GM12878 (cell line): Measurements from ENCODE around the gene ACTRT3.

ENCODE experiments used
- CTCF ChIP-seq, 3 experiments: IDR thresholded peaks in 2 of 3; conservative IDR thresholded peaks in 1 of 3; 2 replicates each; pipeline ENCODE4 v1.5.1; 2011; ENCODE audit warnings: low read depth in 3 of 3, low read length in 3 of 3, mild to moderate bottlenecking in 3 of 3, control low read depth in 2 of 3, moderate library complexity in 2 of 3, inconsistent platforms in 1 of 3, mixed read lengths in 1 of 3; ENCODE audit not compliant: control insufficient read depth in 2 of 3, insufficient read depth in 1 of 3; ENCODE audit errors: extremely low read depth in 1 of 3
- GABPA ChIP-seq: IDR thresholded peaks from 2 replicates; pipeline ENCODE4 v1.6.1; 2014; ENCODE audit warnings: antibody characterized with exemption, low read depth, mild to moderate bottlenecking, inconsistent platforms
- HDGF ChIP-seq: fragments of 450-650 bp; IDR thresholded peaks from 2 replicates; pipeline ENCODE4 v1.6.1; 2016; ENCODE audit warnings: antibody characterized with exemption

DNA sequence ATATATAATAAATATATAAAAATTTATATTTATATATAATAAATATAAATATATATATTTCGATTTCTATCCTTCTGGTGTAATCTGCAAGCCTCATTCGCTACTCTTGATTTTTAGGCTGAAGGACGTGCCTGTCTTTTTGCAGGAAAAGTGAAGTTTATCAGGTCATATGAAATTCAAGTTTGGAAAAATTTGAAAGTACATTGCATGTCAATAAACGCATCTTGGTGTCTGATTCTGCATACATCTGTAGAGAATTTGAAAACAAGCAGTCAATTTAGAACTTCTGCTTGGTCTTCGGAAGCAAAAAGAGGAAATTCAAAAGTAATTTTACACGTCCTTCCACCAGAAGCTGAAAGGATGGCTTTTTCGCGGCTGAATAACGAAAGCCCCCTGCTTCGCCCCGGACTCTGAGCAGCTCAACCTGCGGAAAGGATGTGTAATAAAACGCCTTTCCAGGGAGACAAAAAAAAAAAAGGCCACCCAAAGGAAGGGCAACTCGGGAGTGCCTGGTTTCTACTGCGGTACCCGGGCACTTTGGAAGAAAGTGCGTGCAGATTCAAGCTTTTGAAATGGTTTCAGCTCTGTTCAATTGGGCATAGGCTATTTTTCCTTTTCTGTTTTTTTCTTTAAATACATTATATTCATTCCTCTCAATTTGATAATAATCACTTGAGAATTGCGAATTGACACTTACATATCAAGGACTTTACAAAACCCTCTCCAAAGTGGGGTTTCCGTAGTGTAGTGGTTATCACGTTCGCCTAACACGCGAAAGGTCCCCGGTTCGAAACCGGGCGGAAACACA is 2.3 kb upstream of the ACTRT3 start:
- TF ChIP-seq CTCF (IDR thresholded peaks at IDR 0.05 in 2 of 3, conservative IDR thresholded peaks at IDR 0.05 in 1 of 3; ENCODE audit: control insufficient read depth in 2 of 3, extremely low read depth in 1 of 3, insufficient read depth in 1 of 3, low read depth in 3 of 3, low read length in 3 of 3): no peak
- TF ChIP-seq GABPA: peak; percentile 70; the same call in 1 of the 2 replicates
- no peak for TF ChIP-seq HDGF
